WTC11 (cell line): Measurements from ENCODE around the gene TUBA1B. TPM values are rescaled to one million over a fixed set of nuclear protein-coding genes. Genes with fewer than 3 reads are reported as not detected.

ENCODE experiments used
- ATAC-seq: fragments of 200-7000 bp; cut with Tn5 transposase; 2 replicates; pipeline ENCODE4 v1.10.0; 2021; ENCODE audit warnings: mild to moderate bottlenecking, moderate library complexity
- CTCF ChIA-PET: fragments of 300-600 bp; sonication (Branson Sonifier 250); formaldehyde crosslinking; loops from one replicate; lab custom pipeline; 2021; ENCODE audit warnings: antibody characterized with exemption; lab: Charles Lee
- POLR2A ChIA-PET: fragments of 350-600 bp; sonication (Branson Sonifier 250); formaldehyde crosslinking; loops from one replicate; lab custom pipeline; 2021; ENCODE audit warnings: antibody characterized with exemption; lab: Charles Lee
- DNase-seq: peaks from one replicate; pipeline ENCODE4 v3.0.0; 2021; ENCODE audit warnings: low spot score
- H3K27ac Mint-ChIP-seq: 2 replicates; pipeline ENCODE4 v1.8.0; 2021; ENCODE audit warnings: mixed read lengths
- H3K27me3 Mint-ChIP-seq: 2 replicates; pipeline ENCODE4 v1.8.0; 2021; ENCODE audit warnings: low read depth, mild to moderate bottlenecking, moderate library complexity, mixed read lengths
- H3K36me3 Mint-ChIP-seq: 2 replicates; pipeline ENCODE4 v1.8.0; 2021; ENCODE audit warnings: mixed read lengths
- H3K4me1 Mint-ChIP-seq: 2 replicates; pipeline ENCODE4 v1.8.0; 2022; ENCODE audit warnings: mixed read lengths
- H3K4me3 Mint-ChIP-seq: 2 replicates; pipeline ENCODE4 v1.8.0; 2021; ENCODE audit warnings: mild to moderate bottlenecking, moderate library complexity, mixed read lengths
- H3K9me3 Mint-ChIP-seq: 2 replicates; pipeline ENCODE4 v1.8.0; 2021; ENCODE audit warnings: mixed read lengths
- CREB1 ChIP-seq: sonication (generic); formaldehyde crosslinking; IDR thresholded peaks from 2 replicates; pipeline ENCODE4 v1.8.0; 2023; ENCODE audit warnings: mild to moderate bottlenecking, missing genetic modification reagents
- CREM ChIP-seq: sonication (generic); formaldehyde crosslinking; IDR thresholded peaks from 2 replicates; pipeline ENCODE4 v1.8.1; 2022; ENCODE audit warnings: mild to moderate bottlenecking, missing genetic modification reagents, moderate library complexity
- EMX1 ChIP-seq: fragments of 250-450 bp; sonication (Bioruptor Pico); IDR thresholded peaks from 2 replicates; pipeline ENCODE4 v1.8.0; 2021; ENCODE audit warnings: mild to moderate bottlenecking
- ESRRA ChIP-seq: sonication (generic); formaldehyde crosslinking; IDR thresholded peaks from 2 replicates; pipeline ENCODE4 v1.8.1; 2022; ENCODE audit warnings: mild to moderate bottlenecking, missing genetic modification reagents, borderline replicate concordance
- FOXP1 ChIP-seq: sonication (generic); formaldehyde crosslinking; IDR thresholded peaks from 2 replicates; pipeline ENCODE4 v1.8.0; 2022; ENCODE audit warnings: missing genetic modification reagents, mild to moderate bottlenecking, moderate library complexity, borderline replicate concordance
- HMGA2 ChIP-seq: fragments of 250-450 bp; sonication (Bioruptor Pico); IDR thresholded peaks from 2 replicates; pipeline ENCODE4 v1.4.0; 2021; ENCODE audit warnings: mild to moderate bottlenecking, moderate library complexity
- IRF1 ChIP-seq: sonication (generic); formaldehyde crosslinking; IDR thresholded peaks from 2 replicates; pipeline ENCODE4 v1.8.0; 2023; ENCODE audit warnings: missing genetic modification reagents
- MYBL2 ChIP-seq: sonication (generic); formaldehyde crosslinking; IDR thresholded peaks from 2 replicates; pipeline ENCODE4 v1.8.1; 2023; ENCODE audit warnings: mild to moderate bottlenecking, moderate library complexity, missing genetic modification reagents
- PRDM15 ChIP-seq: sonication (generic); formaldehyde crosslinking; IDR thresholded peaks from 2 replicates; pipeline ENCODE4 v1.8.0; 2022; ENCODE audit warnings: missing genetic modification reagents
- ZBTB43 ChIP-seq: sonication (generic); formaldehyde crosslinking; IDR thresholded peaks from 2 replicates; pipeline ENCODE4 v1.8.1; 2023; ENCODE audit warnings: mild to moderate bottlenecking, missing genetic modification reagents
- ZNF317 ChIP-seq: sonication (generic); formaldehyde crosslinking; IDR thresholded peaks from 2 replicates; pipeline ENCODE4 v1.8.1; 2023; ENCODE audit warnings: low read depth, mild to moderate bottlenecking, moderate library complexity, missing genetic modification reagents, borderline replicate concordance
- ZNF532 ChIP-seq: fragments of 250-450 bp; sonication (Bioruptor Pico); IDR thresholded peaks from 2 replicates; pipeline ENCODE4 v1.9.0; 2021; ENCODE audit warnings: mild to moderate bottlenecking, borderline replicate concordance
- ZNF671 ChIP-seq: fragments of 250-450 bp; sonication (Bioruptor Pico); IDR thresholded peaks from 2 replicates; pipeline ENCODE4 v1.8.0; 2021; ENCODE audit warnings: mild to moderate bottlenecking
- total RNA-seq: library from RNA; stranded (reverse); gene quantifications from 3 replicates; pipeline ENCODE4 v1.2.3, GENCODE V29; 2021
- TF ChIP-seq, protein P1 (sequence below): fragments of 200-600 bp; IDR thresholded peaks from 2 replicates; pipeline ENCODE4 v1.8.0; 2022; ENCODE audit warnings: antibody characterized with exemption
- TF ChIP-seq, protein P2 (sequence below): sonication (generic); formaldehyde crosslinking; conservative IDR thresholded peaks from 2 replicates; pipeline ENCODE4 v1.8.1; 2023; ENCODE audit warnings: mild to moderate bottlenecking, low read depth, missing genetic modification reagents, moderate library complexity
- TF ChIP-seq, protein P3 (sequence below): sonication (generic); formaldehyde crosslinking; IDR thresholded peaks from 2 replicates; pipeline ENCODE4 v1.8.0; 2022; ENCODE audit warnings: mild to moderate bottlenecking, missing genetic modification reagents

TUBA1B gene
- total RNA-seq, 1 experiment from 2014 or later, result 1,806 TPM

DNA sequence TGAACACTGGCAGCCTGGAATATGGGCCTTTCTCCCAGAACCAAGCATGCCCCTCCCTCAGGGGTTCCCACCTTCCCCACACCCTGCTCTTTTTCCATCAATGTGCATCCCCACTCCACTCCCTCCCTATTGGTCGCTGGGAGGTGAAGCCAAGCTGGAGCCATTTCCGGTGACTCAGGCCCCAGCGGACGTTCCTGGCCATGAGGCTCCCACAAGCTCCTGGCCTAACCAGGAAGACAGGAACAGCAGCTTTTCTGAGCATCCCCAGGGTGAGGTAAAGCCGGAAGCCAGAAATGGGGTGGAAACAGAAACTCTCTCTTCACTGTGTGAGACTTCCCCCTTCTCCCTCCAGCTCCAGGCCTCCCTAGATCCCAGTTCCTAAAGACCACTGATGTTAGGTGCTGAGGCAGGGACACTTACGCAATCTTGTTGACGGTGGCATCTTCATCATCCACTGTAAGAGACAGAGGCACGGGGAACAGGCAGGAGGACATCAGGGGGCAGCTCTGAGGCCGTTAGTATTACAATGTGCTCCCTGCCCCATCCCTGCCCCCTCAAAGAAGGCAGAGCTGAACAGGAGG lies 25.6 kb downstream of the TUBA1B start:
- ChIA-PET POLR2A (no interaction called here), CTCF (interaction anchor here (1.0 to 14.5 kb wide), 6 partner anchors 13 to 118 kb away, joined by 3 to 216 read pairs (median 5); no protein-coding TSS in a partner anchor)
- DNase-seq (no peak), ATAC-seq (no peak)
- H3K4me1 Mint-ChIP-seq, result peaks cover 25% of the 10 kb centered on the region
- H3K4me3 Mint-ChIP-seq, result no peak overlapping the region
- no peaks in the 10 kb centered on the region for H3K9me3 Mint-ChIP-seq
- H3K27me3 Mint-ChIP-seq, result no peaks in the 10 kb centered on the region
- TF ChIP-seq MYBL2 (CRISPR knock-in tag) (no peak), IRF1 (CRISPR knock-in tag) (no peak), CREM (no peak), ESRRA (no peak), ZNF317 (CRISPR knock-in tag) (no peak), EMX1 (CRISPR knock-in tag) (no peak)
- TF ChIP-seq, protein P1, sequence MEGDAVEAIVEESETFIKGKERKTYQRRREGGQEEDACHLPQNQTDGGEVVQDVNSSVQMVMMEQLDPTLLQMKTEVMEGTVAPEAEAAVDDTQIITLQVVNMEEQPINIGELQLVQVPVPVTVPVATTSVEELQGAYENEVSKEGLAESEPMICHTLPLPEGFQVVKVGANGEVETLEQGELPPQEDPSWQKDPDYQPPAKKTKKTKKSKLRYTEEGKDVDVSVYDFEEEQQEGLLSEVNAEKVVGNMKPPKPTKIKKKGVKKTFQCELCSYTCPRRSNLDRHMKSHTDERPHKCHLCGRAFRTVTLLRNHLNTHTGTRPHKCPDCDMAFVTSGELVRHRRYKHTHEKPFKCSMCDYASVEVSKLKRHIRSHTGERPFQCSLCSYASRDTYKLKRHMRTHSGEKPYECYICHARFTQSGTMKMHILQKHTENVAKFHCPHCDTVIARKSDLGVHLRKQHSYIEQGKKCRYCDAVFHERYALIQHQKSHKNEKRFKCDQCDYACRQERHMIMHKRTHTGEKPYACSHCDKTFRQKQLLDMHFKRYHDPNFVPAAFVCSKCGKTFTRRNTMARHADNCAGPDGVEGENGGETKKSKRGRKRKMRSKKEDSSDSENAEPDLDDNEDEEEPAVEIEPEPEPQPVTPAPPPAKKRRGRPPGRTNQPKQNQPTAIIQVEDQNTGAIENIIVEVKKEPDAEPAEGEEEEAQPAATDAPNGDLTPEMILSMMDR, result no peak
- TF ChIP-seq, protein P2, sequence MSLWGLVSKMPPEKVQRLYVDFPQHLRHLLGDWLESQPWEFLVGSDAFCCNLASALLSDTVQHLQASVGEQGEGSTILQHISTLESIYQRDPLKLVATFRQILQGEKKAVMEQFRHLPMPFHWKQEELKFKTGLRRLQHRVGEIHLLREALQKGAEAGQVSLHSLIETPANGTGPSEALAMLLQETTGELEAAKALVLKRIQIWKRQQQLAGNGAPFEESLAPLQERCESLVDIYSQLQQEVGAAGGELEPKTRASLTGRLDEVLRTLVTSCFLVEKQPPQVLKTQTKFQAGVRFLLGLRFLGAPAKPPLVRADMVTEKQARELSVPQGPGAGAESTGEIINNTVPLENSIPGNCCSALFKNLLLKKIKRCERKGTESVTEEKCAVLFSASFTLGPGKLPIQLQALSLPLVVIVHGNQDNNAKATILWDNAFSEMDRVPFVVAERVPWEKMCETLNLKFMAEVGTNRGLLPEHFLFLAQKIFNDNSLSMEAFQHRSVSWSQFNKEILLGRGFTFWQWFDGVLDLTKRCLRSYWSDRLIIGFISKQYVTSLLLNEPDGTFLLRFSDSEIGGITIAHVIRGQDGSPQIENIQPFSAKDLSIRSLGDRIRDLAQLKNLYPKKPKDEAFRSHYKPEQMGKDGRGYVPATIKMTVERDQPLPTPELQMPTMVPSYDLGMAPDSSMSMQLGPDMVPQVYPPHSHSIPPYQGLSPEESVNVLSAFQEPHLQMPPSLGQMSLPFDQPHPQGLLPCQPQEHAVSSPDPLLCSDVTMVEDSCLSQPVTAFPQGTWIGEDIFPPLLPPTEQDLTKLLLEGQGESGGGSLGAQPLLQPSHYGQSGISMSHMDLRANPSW (CRISPR knock-in tag), result no peak
- TF ChIP-seq, protein P3, sequence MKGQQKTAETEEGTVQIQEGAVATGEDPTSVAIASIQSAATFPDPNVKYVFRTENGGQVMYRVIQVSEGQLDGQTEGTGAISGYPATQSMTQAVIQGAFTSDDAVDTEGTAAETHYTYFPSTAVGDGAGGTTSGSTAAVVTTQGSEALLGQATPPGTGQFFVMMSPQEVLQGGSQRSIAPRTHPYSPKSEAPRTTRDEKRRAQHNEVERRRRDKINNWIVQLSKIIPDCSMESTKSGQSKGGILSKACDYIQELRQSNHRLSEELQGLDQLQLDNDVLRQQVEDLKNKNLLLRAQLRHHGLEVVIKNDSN (CRISPR knock-in tag), result no peak
- no peak overlapping the region for H3K27ac Mint-ChIP-seq
- H3K36me3 Mint-ChIP-seq, result peaks cover 32% of the 10 kb centered on the region

- POLR2A ChIA-PET, result no interaction called here
- no peaks in the 10 kb centered on the region for H3K27me3 Mint-ChIP-seq
- peaks cover 39% of the 10 kb centered on the region for H3K36me3 Mint-ChIP-seq
- H3K27ac Mint-ChIP-seq, result no peak overlapping the region
- DNase-seq (no peak), ATAC-seq (no peak)
- H3K4me1 Mint-ChIP-seq, result peaks cover 24% of the 10 kb centered on the region
- H3K4me3 Mint-ChIP-seq, result no peak overlapping the region
- H3K9me3 Mint-ChIP-seq, result no peaks in the 10 kb centered on the region
- CTCF ChIA-PET, result interaction anchor here (0.6 to 14.5 kb wide), 6 partner anchors 10 to 117 kb away, joined by 3 to 216 read pairs (median 4); partner anchors contain the start of gene DHH
- TF ChIP-seq PRDM15 (CRISPR knock-in tag) (no peak), ZBTB43 (no peak), ZNF671 (no peak), ESRRA (no peak), ZNF532 (CRISPR knock-in tag) (no peak), CREB1 (CRISPR knock-in tag) (no peak), FOXP1 (no peak), HMGA2 (CRISPR knock-in tag) (no peak)
Observed at GRCh38 chr12:49104822-49105221, 26.4 kb downstream of the TUBA1B start.
